SK-N-SH (cell line): Measurements from ENCODE around the gene DHX57.

ENCODE experiments used
- CHD2 ChIP-seq: fragments of 150-350 bp; IDR thresholded peaks from 2 replicates; pipeline ENCODE4 v1.6.1; 2018; ENCODE audit warnings: low read length; ENCODE audit not compliant: partially characterized antibody
- GABPA ChIP-seq: IDR thresholded peaks from 2 replicates; pipeline ENCODE4 v1.4.0; 2012; ENCODE audit warnings: low read depth, mild to moderate bottlenecking

DNA sequence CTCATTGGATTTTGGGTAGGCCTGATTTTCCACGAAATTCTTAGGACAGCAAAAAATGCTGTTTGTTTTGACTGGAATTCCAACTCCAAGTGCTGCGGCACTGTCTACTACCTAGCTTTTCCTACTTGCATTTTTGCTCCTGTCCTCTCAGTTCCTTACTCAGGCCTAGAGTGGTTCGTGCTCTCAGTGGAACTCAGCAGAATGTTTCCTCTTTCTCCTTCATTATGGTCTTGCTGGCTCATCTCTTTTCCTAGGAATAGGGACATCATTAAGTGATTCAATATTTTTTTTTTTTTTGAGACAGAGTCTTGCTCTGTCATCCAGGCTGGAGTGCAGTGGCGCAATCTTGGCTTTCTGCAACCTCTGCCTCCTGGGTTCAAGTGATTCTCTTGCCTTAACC is 59.8 kb downstream of the DHX57 start:
- no peak for TF ChIP-seq CHD2
- no peak for TF ChIP-seq GABPA
